Loucy (cell line): ENCODE results near the gene SLC10A3.

Experiments used
- H2AFZ ChIP-seq: fragments of 200-600 bp; sonication (generic); 2 replicates; pipeline ENCODE4 v1.6.0; 2016; ENCODE audit warnings: antibody characterized with exemption, mild to moderate bottlenecking, low read length, moderate library complexity
- H3F3A ChIP-seq: fragments of 200-600 bp; 2 replicates; pipeline ENCODE4 v1.6.0; 2016; ENCODE audit warnings: antibody characterized with exemption, low read depth, mild to moderate bottlenecking
- H3K27me3 ChIP-seq: fragments of 200-600 bp; sonication (generic); 2 replicates; pipeline ENCODE4 v1.6.1; 2014; ENCODE audit warnings: low read length, mild to moderate bottlenecking; ENCODE audit not compliant: insufficient read depth, poor library complexity, severe bottlenecking
- H3K36me3 ChIP-seq: fragments of 200-600 bp; sonication (generic); 2 replicates; pipeline ENCODE4 v1.6.1; 2016; ENCODE audit warnings: low read length; ENCODE audit not compliant: insufficient read depth
- H3K4me1 ChIP-seq: fragments of 200-600 bp; sonication (generic); 2 replicates; pipeline ENCODE4 v1.5.1; 2014; ENCODE audit warnings: low read length, mild to moderate bottlenecking; ENCODE audit not compliant: insufficient read depth, poor library complexity, severe bottlenecking
- H3K4me2 ChIP-seq: fragments of 200-600 bp; sonication (generic); 2 replicates; pipeline ENCODE4 v1.6.0; 2014; ENCODE audit warnings: antibody characterized with exemption, low read length, low read depth, mild to moderate bottlenecking; ENCODE audit not compliant: poor library complexity, severe bottlenecking
- H3K4me3 ChIP-seq: fragments of 200-600 bp; sonication (generic); 2 replicates; pipeline ENCODE4 v1.5.1; 2014; ENCODE audit warnings: low read length, mild to moderate bottlenecking, mixed read lengths; ENCODE audit not compliant: poor library complexity, severe bottlenecking
- H3K79me2 ChIP-seq: fragments of 200-600 bp; sonication (generic); 2 replicates; pipeline ENCODE4 v1.6.1; 2014; ENCODE audit warnings: low read length; ENCODE audit not compliant: insufficient read depth
- H3K9ac ChIP-seq: fragments of 200-600 bp; sonication (generic); 2 replicates; pipeline ENCODE4 v1.6.0; 2014; ENCODE audit warnings: mild to moderate bottlenecking, low read depth, low read length, moderate library complexity; ENCODE audit not compliant: poor library complexity, severe bottlenecking
- H3K9me2 ChIP-seq: fragments of 200-600 bp; sonication (generic); replicated peaks from 2 replicates; pipeline ENCODE4 v1.6.1; 2016; ENCODE audit warnings: low read depth, low read length, mixed read lengths
- H3K9me3 ChIP-seq: fragments of 200-600 bp; sonication (generic); 2 replicates; pipeline ENCODE4 v1.6.1; 2014; ENCODE audit warnings: mild to moderate bottlenecking, antibody characterized with exemption, low read length, low read depth; ENCODE audit not compliant: insufficient read depth
- H4K20me1 ChIP-seq: fragments of 200-600 bp; sonication (generic); 2 replicates; pipeline ENCODE4 v1.6.0; 2014; ENCODE audit warnings: antibody characterized with exemption, low read length, mild to moderate bottlenecking; ENCODE audit not compliant: insufficient read depth, poor library complexity, severe bottlenecking
- CTCF ChIP-seq: fragments of 200-600 bp; sonication (generic); conservative IDR thresholded peaks from 2 replicates; pipeline ENCODE4 v1.5.1; 2014; ENCODE audit warnings: mild to moderate bottlenecking, antibody characterized with exemption, low read length
- EZH2phosphoT487 ChIP-seq: fragments of 200-600 bp; IDR thresholded peaks from 2 replicates; pipeline ENCODE4 v1.6.1; 2018; ENCODE audit warnings: antibody characterized with exemption, mild to moderate bottlenecking, moderate library complexity, borderline replicate concordance

The SLC10A3 gene

GRCh38 chrX:154443992-154444754 is 46.3 kb downstream of the SLC10A3 start, which contains the start of gene FAM50A:
Gene FAM50A (plus strand): TSS chrX:154444141. CDS start chrX:154444236, 95 bp downstream.
- Histone ChIP-seq H3K9me2 (no peaks in the 10 kb centered on the region), H3K9ac (peak within 1 kb of the TSS; percentile 75), H3F3A (no peaks in the 10 kb centered on the region), H3K9me3 (no peaks in the 10 kb centered on the region), H3K4me3 (peak within 1 kb of the TSS; percentile 77), H4K20me1 (no peaks in the 10 kb centered on the region), H3K36me3 (no peaks in the 10 kb centered on the region; the same call in 1 of the 2 replicates), H3K4me1 (no peaks in the 10 kb centered on the region), H3K4me2 (peak within 1 kb of the TSS; percentile 71), H3K79me2 (peaks cover 25% of the 10 kb centered on the region; the same call in 1 of the 2 replicates), H3K27me3 (no peaks in the 10 kb centered on the region), H2AFZ (no peak within 1 kb of the TSS; the same call in 1 of the 2 replicates)
- TF ChIP-seq CTCF (no peak), EZH2phosphoT487 (no peak)

- no peaks in the 10 kb centered on the region for H3K4me1 ChIP-seq
- no peak overlapping the region for H3K9ac ChIP-seq
- H3K9me3 ChIP-seq, result no peaks in the 10 kb centered on the region
- no peaks in the 10 kb centered on the region for H3K9me2 ChIP-seq
- H3F3A ChIP-seq, result no peaks in the 10 kb centered on the region
- H2AFZ ChIP-seq, result no peak overlapping the region
- peaks cover 32% of the 10 kb centered on the region for H3K79me2 ChIP-seq
- H3K4me3 ChIP-seq, result peak overlapping the region; percentile 67
- no peak for TF ChIP-seq EZH2phosphoT487
- no peak for TF ChIP-seq CTCF
- H4K20me1 ChIP-seq, result no peaks in the 10 kb centered on the region
- peak overlapping the region; percentile 68 for H3K4me2 ChIP-seq
- H3K27me3 ChIP-seq, result no peaks in the 10 kb centered on the region
- H3K36me3 ChIP-seq, result no peaks in the 10 kb centered on the region; the same call in 1 of the 2 replicates
These were observed 46.9 kb downstream of the SLC10A3 start for GRCh38 chrX:154443479-154443910.

- Histone ChIP-seq H4K20me1 (no peaks in the 10 kb centered on the region), H2AFZ (no peak overlapping the region), H3K9me3 (no peaks in the 10 kb centered on the region), H3K79me2 (peaks cover 46% of the 10 kb centered on the region), H3K36me3 (no peaks in the 10 kb centered on the region; the same call in 1 of the 2 replicates), H3K9ac (no peak overlapping the region), H3K4me1 (peaks cover 6% of the 10 kb centered on the region), H3F3A (no peaks in the 10 kb centered on the region), H3K9me2 (no peaks in the 10 kb centered on the region), H3K27me3 (no peaks in the 10 kb centered on the region), H3K4me2 (no peak overlapping the region), H3K4me3 (no peak overlapping the region)
- TF ChIP-seq EZH2phosphoT487, result no peak
- no peak for TF ChIP-seq CTCF
These were observed 48.3 kb downstream of the SLC10A3 start for GRCh38 chrX:154441984-154442707.
